ENCODE results near the gene LY6G5B. TPM values are rescaled to one million over a fixed set of nuclear protein-coding genes. Genes with fewer than 3 reads are reported as not detected.

LY6G5B gene
- total RNA-seq, 6 experiments from 2014 or later: 0.98 to 5.7 (median 2.6) TPM

DNA sequence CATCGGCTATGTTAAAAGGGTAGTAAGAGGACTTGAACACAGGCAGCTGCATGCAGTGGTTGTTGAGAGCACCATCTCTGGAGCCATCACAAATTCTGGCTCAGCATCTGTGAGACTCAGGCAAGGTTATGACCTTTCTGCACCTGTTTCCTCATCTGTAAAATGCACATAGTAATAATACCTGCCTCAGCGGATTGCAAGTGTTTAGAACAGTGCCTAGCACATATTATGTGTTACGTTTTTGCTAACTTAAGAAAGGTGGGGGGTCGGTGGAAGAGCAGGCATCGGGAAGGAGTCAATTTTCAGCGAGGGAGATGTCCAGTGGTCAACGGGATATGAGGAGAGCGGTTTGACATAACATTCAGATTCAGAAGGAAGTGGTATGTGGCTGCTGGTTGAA lies 8.2 kb downstream of the LY6G5B start:
- no peaks in the 10 kb centered on the region for H3K27me3 ChIP-seq
- no peaks in the 10 kb centered on the region for H3K9me3 ChIP-seq
- H3K27ac ChIP-seq: no peak overlapping the region
- intact Hi-C loops (cut with DNase I): loop anchor here in 1 of 2 donors (10.0 kb wide), 1 partner anchor 197 kb away; the partner anchor contains the start of gene SLC44A4
- peaks cover 0 to 1% (median 0%) of the 10 kb centered on the region in 4 donors for H3K36me3 ChIP-seq
- TF ChIP-seq, protein P1, sequence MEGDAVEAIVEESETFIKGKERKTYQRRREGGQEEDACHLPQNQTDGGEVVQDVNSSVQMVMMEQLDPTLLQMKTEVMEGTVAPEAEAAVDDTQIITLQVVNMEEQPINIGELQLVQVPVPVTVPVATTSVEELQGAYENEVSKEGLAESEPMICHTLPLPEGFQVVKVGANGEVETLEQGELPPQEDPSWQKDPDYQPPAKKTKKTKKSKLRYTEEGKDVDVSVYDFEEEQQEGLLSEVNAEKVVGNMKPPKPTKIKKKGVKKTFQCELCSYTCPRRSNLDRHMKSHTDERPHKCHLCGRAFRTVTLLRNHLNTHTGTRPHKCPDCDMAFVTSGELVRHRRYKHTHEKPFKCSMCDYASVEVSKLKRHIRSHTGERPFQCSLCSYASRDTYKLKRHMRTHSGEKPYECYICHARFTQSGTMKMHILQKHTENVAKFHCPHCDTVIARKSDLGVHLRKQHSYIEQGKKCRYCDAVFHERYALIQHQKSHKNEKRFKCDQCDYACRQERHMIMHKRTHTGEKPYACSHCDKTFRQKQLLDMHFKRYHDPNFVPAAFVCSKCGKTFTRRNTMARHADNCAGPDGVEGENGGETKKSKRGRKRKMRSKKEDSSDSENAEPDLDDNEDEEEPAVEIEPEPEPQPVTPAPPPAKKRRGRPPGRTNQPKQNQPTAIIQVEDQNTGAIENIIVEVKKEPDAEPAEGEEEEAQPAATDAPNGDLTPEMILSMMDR (IDR thresholded peaks at IDR 0.05): no peak
- TF ChIP-seq POLR2A (IDR thresholded peaks at IDR 0.05): no peak
- 64% methylated on average over 7 of the region's 8 CpGs for WGBS (ENCODE audit: insufficient coverage, low coverage, low lambda C conversion rate, missing lambda C conversion rate)
- no peak overlapping the region for H3K4me3 ChIP-seq
- H3K4me1 ChIP-seq: peaks cover 0 to 16% (median 0%) of the 10 kb centered on the region in 4 donors
- ATAC-seq: no peak
- no peak for DNase-seq

DNA sequence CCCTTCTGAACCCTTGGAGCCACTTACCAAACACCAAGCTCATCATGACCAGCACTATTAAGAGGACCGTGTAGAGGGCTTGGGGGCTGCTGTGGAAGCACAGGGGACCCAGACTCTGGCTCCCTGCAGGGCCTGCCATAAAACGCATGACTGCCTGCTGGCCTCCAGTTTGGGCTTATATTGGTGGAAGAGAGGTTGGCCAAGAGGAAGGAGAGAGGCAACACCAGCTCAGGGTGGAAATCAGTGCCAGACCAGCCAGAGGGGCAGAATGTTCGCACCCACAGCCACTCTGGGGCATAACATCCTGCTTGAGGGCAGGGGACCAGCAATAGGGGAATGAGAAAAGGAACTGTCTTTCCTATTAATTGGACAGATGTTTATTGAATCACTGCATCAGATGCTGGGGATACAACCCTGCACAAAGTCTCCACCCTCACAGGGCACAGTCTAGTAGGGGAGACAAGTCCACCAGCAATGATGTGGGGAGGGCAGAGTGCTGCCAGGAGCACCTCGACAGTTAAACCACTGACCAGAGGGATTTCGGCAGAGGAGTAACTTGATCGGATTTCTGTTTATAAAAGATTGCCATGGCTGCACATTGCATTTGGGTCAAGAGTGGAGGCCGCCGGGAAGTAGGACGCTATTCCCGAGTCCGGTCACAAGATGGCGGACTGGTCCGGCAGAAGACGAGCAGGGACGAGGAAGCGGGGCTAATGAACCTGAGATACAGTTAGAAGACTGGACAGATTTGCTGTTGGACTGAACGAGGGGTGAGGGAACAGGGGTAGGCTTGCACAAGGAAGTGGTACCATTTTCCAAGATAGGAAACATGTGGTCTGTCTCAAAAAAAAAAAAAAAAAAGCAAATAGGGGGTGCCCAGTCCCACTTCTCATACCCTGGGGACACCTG lies 10.7 kb downstream of the LY6G5B start, which contains the start of gene LY6G5C:
Gene LY6G5C (minus strand): TSS at position 842 of the 909 bp plus-strand sequence. CDS start 694 bp downstream, at position 148.
- Histone ChIP-seq H3K4me3 (peak within 1 kb of the TSS; percentile 41 to 56 (median 53)), H3K27ac (peak within 1 kb of the TSS; percentile 26 to 64 (median 44)), H3K4me1 (peaks cover 0 to 16% (median 0%) of the 10 kb centered on the region in 4 donors), H3K27me3 (no peaks in the 10 kb centered on the region), H3K36me3 (no peaks in the 10 kb centered on the region), H3K9me3 (no peaks in the 10 kb centered on the region)
- 14% methylated on average over 17 of the region's 17 CpGs for WGBS (ENCODE audit: insufficient coverage, low coverage, low lambda C conversion rate, missing lambda C conversion rate)
- no peak for TF ChIP-seq POLR2A (IDR thresholded peaks at IDR 0.05)
- TF ChIP-seq, protein P1 (IDR thresholded peaks at IDR 0.05): peak; percentile 67 to 75 (median 72)
- ATAC-seq (peak; percentile 84 to 91 (median 86)), DNase-seq (peak; percentile 80 to 84 (median 82))
- intact Hi-C loops (cut with DNase I): loop anchor here (10.0 kb wide), 1 partner anchor 84 kb away; the partner anchor contains the start of gene SAPCD1 (in 2 of the 2)

DNA sequence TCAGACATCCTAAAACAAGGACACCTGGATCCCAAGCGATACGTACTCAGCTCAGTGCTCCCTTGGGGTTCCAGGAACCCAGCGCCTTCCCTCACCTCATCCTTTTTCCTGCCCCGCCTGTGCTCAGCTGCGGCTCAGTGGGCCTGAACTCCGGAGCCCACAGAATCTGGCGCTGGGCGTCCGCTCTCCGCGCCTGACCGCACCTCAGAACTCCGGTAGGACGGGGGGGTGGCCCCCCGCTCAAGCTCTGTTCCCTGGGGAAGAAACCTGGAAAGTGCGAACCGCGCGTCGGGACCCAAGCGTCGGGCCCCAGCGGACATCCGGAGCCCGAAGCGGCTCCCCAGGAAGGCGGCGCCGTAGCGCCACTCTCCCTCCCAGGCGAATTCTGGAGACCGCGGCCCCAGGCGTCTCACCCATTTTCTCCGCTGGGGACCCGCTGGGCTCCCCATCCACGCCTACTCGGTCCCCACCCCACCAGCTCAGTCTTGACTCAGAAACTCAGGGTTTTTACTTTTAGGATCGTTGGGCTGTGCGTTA lies 11.4 kb downstream of the LY6G5B start:
- H3K27ac ChIP-seq: peak overlapping the region; percentile 26 to 64 (median 44)
- no peaks in the 10 kb centered on the region for H3K27me3 ChIP-seq
- DNase-seq (peak in 2 of 3 donors; percentile 57 to 66), ATAC-seq (peak; percentile 51 to 61 (median 56))
- WGBS (ENCODE audit: insufficient coverage, low coverage, low lambda C conversion rate, missing lambda C conversion rate): 7% methylated on average over 12 of the region's 40 CpGs
- intact Hi-C loops (cut with DNase I): loop anchor here (10.0 kb wide), 1 partner anchor 84 kb away; the partner anchor contains the start of gene SAPCD1 (in 2 of the 2)
- H3K36me3 ChIP-seq: no peaks in the 10 kb centered on the region
- peak overlapping the region; percentile 41 to 56 (median 53) for H3K4me3 ChIP-seq
- H3K9me3 ChIP-seq: no peaks in the 10 kb centered on the region
- H3K4me1 ChIP-seq: peaks cover 0 to 16% (median 0%) of the 10 kb centered on the region in 4 donors
- no peak for TF ChIP-seq POLR2A (IDR thresholded peaks at IDR 0.05)
- TF ChIP-seq, protein P1 (IDR thresholded peaks at IDR 0.05): peak in 1 of 4 donors; percentile 14

DNA sequence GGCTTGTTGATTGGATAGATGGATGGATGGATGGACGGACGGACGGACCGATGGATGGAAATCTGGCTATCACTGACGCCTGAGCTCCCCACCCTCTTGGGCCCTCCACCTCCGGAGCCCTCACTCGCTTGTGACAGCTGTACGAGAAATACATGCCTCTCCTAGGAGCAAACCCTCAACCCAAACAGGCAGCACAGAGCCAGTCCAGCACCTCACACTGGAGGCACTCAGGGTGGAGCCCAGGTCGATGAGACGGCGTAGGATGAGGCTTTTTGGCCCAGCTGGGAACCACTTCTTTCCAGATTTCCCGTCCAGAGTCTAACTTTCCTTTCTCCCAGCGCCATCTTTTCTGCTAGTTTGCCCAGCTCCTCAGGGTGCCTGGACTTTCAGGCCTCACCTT lies 13.8 kb downstream of the LY6G5B start:
- intact Hi-C loops (cut with DNase I): loop anchor here (10.0 kb wide), 1 partner anchor 81 kb away; the partner anchor contains the start of gene SAPCD1 (in 2 of the 2)
- ATAC-seq (no peak), DNase-seq (no peak)
- peaks cover 0 to 16% (median 0%) of the 10 kb centered on the region in 4 donors for H3K4me1 ChIP-seq
- no peaks in the 10 kb centered on the region for H3K9me3 ChIP-seq
- TF ChIP-seq, protein P1 (IDR thresholded peaks at IDR 0.05): no peak
- TF ChIP-seq POLR2A (IDR thresholded peaks at IDR 0.05): no peak
- H3K27ac ChIP-seq: peak overlapping the region in 1 of 3 donors; percentile 60
- H3K36me3 ChIP-seq: peaks cover 0 to 22% (median 7%) of the 10 kb centered on the region in 4 donors
- 82% methylated on average over 6 of the region's 13 CpGs for WGBS (ENCODE audit: insufficient coverage, low coverage, low lambda C conversion rate, missing lambda C conversion rate)
- H3K27me3 ChIP-seq: no peaks in the 10 kb centered on the region
- H3K4me3 ChIP-seq: no peak overlapping the region

Measured in right lobe of liver (tissue), 6 donors.